ENCODE results near the gene GRK6.

GRK6 gene

GRCh38 chr5:177431317-177432142, 5.1 kb downstream of the GRK6 start:
- DNase-seq: peak; percentile 79
- Histone ChIP-seq H3K4me1 (peaks cover 15% of the 10 kb centered on the region), H3K4me3 (ENCODE audit: low read depth, low read length) (no peak overlapping the region), H3K36me3 (peaks cover 43% of the 10 kb centered on the region), H3K27me3 (no peaks in the 10 kb centered on the region), H3K9me3 (no peaks in the 10 kb centered on the region)
- no peak for TF ChIP-seq CTCF (IDR thresholded peaks at IDR 0.05; ENCODE audit: low read depth, low read length)

- TF ChIP-seq CTCF (IDR thresholded peaks at IDR 0.05; ENCODE audit: low read depth, low read length): no peak
- H3K4me1 ChIP-seq: peaks cover 15% of the 10 kb centered on the region
- H3K9me3 ChIP-seq: no peaks in the 10 kb centered on the region
- no peaks in the 10 kb centered on the region for H3K27me3 ChIP-seq
- peak; percentile 46 for DNase-seq
- no peak overlapping the region for H3K4me3 ChIP-seq (ENCODE audit: low read depth, low read length)
- peaks cover 45% of the 10 kb centered on the region for H3K36me3 ChIP-seq
Measured at GRCh38 chr5:177432143-177432838, 5.8 kb downstream of the GRK6 start.

DNA sequence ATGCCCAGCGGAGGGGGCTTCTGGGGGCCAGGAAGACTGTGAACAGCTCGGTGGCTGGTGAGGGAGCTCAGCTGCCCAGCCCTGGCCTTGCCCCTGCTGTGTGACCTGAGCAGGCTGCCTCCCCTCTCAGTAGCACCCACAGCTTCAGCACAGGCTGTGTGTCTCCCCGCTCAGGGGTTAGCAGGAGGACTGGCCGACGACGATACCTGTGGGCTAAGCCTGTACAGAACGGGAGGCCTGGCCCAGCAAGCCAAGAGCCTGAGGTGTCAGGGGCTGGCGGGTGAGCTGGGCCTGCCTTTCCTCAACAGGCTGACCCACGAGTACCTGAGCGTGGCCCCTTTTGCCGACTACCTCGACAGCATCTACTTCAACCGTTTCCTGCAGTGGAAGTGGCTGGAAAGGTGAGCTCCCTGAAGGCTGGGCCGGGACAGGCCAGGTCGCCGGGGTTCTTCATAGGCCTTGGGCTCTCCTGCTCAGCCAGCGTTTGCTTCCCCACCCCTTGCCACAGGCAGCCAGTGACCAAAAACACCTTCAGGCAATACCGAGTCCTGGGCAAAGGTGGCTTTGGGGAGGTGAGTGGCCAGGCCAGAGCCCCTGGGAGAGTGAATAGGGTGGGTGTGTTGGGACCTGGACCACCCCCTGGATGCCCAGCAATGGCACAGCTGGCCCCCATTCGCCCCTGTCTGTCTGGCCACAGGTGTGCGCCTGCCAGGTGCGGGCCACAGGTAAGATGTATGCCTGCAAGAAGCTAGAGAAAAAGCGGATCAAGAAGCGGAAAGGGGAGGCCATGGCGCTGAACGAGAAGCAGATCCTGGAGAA, 6.6 kb downstream of the GRK6 start:
- H3K4me3 ChIP-seq (ENCODE audit: low read depth, low read length): no peak overlapping the region
- peaks cover 52% of the 10 kb centered on the region for H3K36me3 ChIP-seq
- no peak for TF ChIP-seq CTCF (IDR thresholded peaks at IDR 0.05; ENCODE audit: low read depth, low read length)
- no peaks in the 10 kb centered on the region for H3K9me3 ChIP-seq
- H3K27me3 ChIP-seq: no peaks in the 10 kb centered on the region
- no peak for DNase-seq
- peaks cover 15% of the 10 kb centered on the region for H3K4me1 ChIP-seq

- H3K4me3 ChIP-seq (ENCODE audit: low read depth, low read length): no peak overlapping the region
- no peak for TF ChIP-seq CTCF (IDR thresholded peaks at IDR 0.05; ENCODE audit: low read depth, low read length)
- H3K36me3 ChIP-seq: peaks cover 56% of the 10 kb centered on the region
- DNase-seq: no peak
- peaks cover 15% of the 10 kb centered on the region for H3K4me1 ChIP-seq
- no peaks in the 10 kb centered on the region for H3K9me3 ChIP-seq
- no peaks in the 10 kb centered on the region for H3K27me3 ChIP-seq
Measured at GRCh38 chr5:177433658-177434217, 7.3 kb downstream of the GRK6 start.

GRCh38 chr5:177434437-177434836, 8.0 kb downstream of the GRK6 start:
- peaks cover 14% of the 10 kb centered on the region for H3K4me1 ChIP-seq
- no peaks in the 10 kb centered on the region for H3K27me3 ChIP-seq
- H3K9me3 ChIP-seq: no peaks in the 10 kb centered on the region
- DNase-seq: no peak
- H3K4me3 ChIP-seq (ENCODE audit: low read depth, low read length): no peak overlapping the region
- peaks cover 61% of the 10 kb centered on the region for H3K36me3 ChIP-seq
- no peak for TF ChIP-seq CTCF (IDR thresholded peaks at IDR 0.05; ENCODE audit: low read depth, low read length)
